Peyer's patch (tissue), 4 donors: Measurements from ENCODE around the gene EMC10.

Source experiments
- CTCF ChIP-seq, 6 experiments: fragments of 450-650 bp in 4 of 6; fragments of 200-600 bp in 2 of 6; sonication (generic) in 1 of 6; IDR thresholded peaks; one replicate each; pipeline ENCODE4 v1.5.1; 2017 to 2019; ENCODE audit warnings: antibody characterized with exemption in 6 of 6, mild to moderate bottlenecking in 3 of 6, moderate library complexity in 1 of 6
- POLR2A ChIP-seq, 2 donors: fragments of 450-650 bp; IDR thresholded peaks; one replicate each; pipeline ENCODE4 v1.5.1; 2017; ENCODE audit warnings: antibody characterized with exemption in 2 of 2, mild to moderate bottlenecking in 2 of 2, moderate library complexity in 2 of 2

GRCh38 chr19:50447053-50447452 lies 29.3 kb upstream of the EMC10 start:
- TF ChIP-seq POLR2A (IDR thresholded peaks at IDR 0.05) (no peak), CTCF (IDR thresholded peaks at IDR 0.05) (no peak)
